Activated naive CD4-positive, alpha-beta T cell (primary cell): ENCODE results near the gene UXS1.

Experiments
- DNase-seq, 4 experiments: peaks; one replicate each; lab custom pipeline; 2025; lab: John Stamatoyannopoulos, UW

UXS1 gene

DNA sequence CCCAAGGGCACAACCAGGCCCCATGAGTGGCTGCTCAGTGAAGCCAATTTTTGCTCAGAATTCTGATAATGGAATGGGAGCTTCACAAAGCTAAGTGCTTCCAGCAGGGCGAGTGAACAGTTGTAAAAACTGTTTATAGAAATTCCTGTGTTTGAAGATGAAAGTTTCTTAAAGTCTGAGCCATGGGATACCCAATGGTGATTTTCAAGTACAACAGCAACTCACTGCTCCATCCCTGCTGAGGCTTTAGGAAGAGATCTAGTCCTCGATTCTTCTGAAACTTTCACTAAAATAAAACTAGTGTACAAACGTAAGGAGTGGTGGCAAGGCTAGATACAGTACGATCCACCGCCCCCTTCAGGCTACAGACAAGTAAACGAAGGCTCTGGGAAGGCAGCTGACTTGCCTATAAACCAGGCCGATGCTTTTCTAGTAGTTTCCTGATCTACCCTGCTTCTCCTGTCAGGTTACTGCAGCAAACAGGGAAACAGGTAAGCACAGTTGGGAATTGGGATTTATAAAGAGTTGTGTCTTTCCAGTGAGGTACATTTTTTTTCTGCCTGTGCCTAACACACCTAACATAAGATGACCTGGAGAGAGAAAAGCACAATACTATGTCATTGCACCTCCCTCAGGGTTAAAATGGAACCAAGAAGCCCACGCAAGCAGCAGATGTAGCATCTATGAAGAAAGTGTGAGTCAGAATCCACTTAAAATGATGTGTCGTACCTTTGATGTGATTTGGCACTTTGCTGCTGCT lies 108.7 kb downstream of the UXS1 start:
- DNase-seq = peak in 1 of 4 experiments; percentile 37

DNA sequence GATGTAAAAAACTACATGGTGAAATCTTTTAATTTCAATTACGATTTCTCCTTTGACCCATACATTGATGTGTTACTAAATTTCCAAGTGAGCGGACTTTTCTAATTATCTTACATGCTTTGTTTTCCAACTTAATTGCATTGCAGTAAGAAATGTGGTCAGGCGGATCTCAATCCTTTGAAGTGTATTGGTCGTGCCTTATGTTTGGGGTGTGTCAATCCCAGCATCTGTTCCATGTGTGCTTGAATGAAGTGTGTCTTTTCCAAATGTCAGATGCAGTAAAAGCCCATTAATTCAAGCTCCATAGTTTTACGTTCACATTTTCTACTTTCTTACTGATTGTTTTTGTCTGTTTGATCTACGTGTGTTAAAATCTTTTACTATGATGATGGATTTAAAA lies 113.1 kb downstream of the UXS1 start:
- DNase-seq = no peak

DNA sequence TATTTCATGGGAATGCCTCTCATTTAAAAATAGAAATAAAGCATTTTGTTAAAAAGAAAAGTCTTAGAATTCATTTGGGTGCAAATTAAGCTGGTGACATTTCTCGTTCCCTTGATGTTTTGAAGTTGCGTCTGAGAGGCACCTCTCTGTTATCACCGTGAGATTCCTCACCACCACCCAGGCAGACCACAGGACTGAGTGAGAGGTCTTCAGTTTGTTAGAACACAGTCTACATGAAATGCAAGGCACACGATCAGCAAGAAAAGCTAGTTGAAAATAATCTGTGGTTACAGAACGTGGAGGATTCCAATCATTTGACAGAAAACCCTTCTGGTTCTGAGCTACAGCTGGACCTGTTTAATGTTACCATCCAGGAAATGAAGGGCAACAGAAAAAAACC lies 116.0 kb downstream of the UXS1 start:
- DNase-seq = no peak

DNA sequence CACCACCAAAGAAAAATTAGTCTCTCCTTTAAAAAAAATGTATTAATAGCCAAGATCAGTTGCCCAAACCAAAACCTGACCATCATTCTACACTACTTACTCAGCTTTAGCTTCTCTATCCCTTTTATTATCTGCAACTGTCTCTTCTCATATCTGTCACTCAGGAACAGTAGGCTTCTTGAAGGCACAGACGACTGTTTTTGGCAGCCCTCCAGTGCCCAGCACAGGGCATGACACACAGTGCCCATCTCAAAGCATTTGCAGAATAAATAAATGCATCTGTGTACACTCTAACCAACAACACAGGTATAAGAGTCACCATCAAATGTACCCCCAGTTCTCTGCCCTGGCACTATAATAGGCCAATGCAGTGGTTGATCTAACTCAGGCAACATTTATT lies 117.2 kb downstream of the UXS1 start:
- DNase-seq = no peak

DNA sequence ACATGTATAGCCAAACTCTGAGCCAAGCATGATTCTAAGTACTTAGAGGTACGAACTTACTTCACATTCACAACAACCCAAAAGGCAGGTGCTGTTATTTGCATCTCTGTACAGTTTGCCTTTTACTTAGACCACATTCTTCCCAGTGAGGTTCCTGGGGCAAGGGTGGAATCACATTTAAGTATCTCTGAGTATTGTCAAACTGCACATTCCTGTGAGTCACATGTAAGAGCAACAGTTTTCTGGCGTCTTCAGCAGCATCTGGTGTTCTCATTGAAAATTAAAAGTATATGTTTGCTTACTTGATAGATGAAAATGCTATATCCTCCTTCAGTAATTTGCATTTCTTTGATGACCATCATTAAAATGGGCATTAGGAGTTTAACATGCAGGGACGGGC lies 119.1 kb downstream of the UXS1 start:
- DNase-seq = no peak

DNA sequence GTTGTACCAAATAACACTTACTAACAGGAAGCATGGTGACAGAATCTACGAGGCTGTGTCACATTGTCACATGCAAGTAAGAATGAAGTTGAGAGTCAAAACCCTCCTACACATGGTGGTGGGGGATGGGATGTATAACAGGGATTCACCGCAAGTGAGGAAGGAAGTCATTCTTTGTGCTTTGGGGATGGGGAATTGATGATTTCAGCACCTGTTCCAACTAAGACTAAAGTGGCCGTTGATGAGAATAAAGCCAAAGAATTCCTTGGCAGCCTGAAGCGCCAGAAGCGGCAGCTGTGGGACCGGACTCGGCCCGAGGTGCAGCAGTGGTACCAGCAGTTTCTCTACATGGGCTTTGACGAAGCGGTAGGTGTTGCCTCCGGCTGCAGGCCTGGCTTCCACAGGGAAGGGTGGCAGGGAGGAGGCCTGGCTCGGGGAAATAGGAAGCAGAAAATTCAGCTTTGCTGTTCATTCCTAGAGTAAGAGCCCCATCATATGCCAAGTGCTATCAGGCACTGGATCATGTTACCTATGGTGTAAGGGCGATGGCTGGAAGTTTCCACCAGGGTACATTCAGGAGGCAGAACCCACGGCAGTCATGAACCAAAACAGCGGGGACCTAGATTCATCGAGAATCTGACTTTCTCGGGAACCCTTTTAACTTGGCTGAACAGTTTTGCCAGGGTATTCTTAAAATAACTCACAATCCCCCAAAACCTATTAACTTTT lies 120.3 kb downstream of the UXS1 start:
- no peak for DNase-seq

DNA sequence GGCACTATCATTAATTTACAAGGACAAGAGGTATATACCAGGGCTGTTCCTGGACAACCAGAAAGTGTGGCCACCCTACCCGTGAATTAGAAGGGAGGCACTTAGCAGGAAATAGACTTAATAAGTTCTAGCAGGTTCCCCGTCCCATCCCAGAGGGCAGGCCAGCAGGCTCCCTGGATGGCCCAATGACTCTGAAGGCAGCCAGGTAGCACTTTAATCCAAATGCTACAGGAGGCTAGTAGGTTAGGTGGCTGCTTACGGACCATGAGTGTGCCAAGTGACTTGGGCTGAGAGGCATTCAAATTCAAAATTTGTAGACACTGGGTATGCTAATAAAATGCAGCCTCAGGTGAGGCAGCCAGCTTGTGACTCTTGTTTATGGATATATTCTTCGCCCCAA lies 123.9 kb downstream of the UXS1 start:
- no peak for DNase-seq

DNA sequence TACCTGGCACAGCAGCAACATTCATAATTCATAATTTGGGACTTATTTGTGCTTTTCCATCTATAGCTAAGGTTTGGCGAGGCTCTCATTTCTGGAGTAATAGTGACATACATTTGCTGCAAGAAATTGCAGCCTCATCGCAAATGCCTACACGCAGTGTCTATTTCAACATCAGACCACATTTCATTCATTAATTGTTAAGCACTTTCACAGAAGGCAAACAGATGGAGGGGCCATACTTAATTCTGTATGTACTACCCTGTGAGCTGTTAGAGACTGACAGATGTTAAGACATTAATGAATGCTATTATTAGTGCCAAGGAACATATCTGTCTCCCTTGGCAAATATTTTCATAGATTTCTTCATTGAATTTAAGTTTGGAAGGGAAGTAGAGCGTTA lies 125.7 kb downstream of the UXS1 start:
- no peak for DNase-seq

DNA sequence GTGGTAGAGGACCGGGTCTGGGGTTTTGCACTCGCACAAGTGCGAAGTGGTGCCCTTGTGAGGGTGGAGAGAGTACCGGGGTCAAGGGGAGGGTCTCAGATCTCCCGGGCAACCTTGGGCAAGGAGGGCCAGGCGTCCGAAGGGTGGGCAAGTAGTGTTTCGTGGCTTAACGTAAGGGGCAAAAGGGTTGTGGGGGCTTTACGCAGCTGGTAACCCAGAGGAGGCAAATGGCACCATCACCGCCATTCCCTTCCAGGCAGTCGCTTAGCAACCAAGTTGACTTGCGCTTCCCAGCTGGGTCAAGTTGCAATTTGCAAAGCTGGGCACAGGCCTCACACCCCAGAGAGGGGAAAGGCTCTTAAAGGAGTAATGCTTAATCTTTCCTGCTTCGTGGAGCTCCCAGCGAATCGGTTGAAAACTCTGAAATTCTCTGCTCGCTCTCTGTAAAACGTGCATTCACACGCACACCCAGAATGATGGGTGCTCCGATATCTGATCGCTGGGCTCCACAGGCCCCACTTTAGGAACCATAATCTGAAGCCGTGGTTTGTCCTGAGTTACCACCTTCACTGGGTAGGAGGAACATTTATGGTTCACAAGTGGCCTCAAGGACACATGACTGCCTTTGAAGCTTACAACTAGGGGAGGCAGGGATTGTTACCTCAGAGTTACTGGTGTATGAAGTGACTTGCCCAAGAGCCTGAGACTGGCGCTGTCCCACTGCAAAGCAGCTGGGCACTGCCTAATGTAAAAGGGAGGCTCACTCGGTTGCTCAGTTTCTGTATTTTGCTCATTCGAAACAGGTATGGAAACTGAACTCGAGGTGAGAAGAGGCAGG lies 127.9 kb downstream of the UXS1 start:
- DNase-seq = no peak

DNA sequence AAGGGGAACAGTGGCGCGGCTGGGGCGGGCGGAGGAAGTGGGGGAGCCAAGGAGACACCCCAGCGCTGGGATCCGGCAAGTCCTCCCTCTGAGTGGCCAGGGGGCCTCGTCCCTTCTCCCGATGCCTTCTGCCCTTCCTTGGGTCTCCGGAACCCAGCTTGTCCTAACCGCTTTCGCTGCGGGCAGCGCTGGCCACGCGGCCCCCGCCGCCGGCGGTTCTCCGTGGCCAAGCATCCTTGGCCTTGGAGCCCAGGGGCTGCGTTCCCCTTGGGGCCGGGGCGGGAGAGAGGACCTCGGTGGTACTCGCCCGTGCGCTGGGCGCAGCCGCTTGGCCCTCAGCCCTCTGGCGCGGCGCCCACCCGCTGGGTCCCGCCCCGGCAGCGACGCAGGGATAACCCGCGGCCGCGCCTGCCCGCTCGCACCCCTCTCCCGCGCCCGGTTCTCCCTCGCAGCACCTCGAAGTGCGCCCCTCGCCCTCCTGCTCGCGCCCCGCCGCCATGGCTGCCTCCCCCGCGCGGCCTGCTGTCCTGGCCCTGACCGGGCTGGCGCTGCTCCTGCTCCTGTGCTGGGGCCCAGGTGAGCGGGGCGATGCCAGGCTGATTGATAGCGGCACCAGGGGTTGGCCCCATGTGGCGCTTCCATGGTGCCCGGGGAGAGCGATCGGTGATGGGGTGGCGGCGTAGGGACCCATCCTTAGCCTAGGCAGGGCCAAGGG lies 128.7 kb downstream of the UXS1 start:
- peak in 1 of 4 experiments; percentile 33 for DNase-seq

DNA sequence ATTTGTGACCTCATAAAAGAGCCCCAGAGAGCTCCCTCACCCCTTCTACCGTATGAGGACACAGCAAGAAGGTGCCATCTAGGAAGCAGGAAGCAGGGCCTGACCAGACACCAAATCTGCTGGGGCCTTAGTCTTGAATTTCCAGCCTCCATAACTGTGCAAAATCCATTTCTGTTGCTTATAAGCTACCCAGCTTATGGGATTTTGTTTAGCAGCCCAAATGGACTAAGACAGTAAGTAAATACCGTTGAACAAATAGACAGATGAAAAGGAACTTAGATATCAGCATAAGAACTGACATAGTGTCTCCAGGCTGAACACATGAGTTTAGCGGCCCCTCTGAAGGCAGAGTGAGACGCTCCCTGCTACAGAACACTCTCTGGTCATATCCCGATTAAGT lies 130.9 kb downstream of the UXS1 start:
- DNase-seq = no peak

DNA sequence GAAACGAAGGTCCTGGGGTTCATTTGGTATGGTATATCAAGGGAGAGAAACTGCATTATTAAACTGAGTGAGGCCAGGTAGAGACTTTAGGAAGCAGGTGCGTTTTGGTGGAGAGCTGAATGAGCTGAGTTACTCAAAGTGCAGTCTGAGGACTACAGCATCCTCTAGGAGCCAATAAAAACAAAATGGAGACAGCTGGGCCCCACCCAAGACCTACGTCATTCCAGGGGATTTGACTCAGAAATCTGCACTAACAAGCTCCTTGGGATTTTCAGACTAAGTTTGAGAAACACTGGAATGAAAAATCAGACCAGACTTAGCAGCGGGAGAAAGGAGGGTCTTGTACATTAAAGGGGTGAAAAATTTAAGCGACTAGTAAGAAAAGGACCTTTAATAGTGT lies 131.5 kb downstream of the UXS1 start:
- DNase-seq = no peak

DNA sequence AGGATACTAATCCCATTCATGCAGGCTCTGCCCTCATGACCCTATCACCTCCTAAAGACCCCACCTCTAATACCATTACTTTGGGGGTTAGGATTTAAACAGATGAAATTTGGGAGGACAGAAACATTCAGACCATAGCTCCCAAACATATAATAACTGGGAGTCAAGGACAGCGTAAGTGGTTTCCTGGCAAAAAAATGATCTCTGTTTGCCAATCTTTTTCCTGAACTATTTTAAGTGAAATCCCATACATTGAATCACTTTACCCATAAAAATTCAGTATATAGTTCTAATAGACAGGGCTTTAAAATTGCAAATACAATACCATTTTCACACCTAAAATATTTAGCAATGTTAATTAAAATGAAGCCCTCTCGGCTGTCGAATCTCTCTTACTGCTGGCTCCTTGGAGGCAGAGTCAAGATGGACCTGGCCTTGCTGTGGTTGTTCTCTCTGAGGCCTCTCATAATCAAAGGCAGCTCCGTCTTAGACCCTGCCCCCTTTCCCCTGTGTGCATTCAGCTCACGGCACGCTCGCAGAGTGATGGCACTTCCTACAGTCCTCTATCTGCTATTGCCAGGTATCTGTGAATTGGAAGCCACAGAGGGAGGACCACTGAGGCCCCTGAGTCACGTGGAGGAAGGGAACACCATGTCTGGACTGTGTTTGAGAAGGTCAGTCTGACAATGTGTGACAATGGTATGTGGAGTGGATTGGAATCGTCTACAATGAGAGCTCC lies 132.3 kb downstream of the UXS1 start:
- no peak for DNase-seq

DNA sequence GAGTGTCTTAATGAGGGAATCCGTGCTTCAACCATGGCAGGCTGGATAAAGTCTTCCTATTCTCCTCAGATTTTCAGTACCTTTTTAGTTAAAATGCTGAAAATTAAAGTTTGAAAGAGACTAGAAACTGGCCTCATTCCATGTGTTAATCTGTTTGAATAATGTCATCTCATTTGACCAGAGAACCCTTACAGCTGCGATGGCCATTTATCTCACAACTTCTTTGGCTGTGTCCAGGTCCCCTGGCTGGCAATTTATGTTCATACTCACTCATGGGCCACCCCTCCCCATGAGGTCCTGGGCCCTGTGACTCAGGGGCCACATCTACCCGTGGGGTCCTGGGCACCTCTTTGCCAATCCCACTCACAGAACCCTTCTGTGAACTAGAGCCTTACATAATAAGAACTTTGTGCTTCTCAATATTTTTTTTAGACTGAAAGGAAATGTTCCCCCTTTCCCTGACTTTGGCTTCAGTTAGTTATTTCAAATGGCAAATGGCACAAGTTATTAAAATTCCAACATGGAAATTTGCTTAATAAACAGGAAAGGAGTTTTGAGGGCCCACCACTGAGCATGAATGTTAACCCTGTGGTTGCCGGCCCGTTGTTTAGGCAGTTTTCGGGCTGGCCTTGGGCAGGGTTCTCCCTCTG lies 134.6 kb downstream of the UXS1 start:
- DNase-seq = no peak

DNA sequence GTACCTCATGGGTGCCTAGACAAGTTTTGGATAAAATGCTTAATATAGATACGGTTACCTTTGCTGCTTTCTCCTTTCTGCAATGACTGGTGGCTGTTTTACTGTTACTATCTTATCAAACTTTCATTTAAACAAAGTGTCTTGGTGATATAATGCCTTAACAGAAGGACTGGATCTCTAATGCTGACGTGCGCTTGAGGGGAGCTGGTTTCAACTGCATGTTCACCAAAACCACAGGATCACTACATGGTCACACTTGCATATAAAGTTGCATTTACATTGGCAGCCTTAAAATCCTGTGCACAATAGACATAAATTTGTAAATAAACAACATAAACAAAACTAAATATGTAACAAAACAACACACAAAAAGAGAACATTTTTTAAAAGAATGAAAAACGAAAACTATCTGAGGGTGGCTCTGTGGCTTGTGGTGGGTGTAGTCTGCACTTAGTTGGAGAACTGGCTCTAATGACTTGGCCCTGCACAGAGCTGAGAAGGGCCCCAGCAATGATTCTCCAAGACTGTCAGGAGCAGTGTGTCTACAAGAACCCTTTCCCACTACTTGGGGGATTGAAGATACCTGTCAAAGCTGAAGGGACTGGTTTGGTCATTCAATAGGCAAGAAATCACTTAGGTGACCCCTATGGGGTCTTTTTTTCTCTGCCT lies 135.5 kb downstream of the UXS1 start:
- DNase-seq = no peak

DNA sequence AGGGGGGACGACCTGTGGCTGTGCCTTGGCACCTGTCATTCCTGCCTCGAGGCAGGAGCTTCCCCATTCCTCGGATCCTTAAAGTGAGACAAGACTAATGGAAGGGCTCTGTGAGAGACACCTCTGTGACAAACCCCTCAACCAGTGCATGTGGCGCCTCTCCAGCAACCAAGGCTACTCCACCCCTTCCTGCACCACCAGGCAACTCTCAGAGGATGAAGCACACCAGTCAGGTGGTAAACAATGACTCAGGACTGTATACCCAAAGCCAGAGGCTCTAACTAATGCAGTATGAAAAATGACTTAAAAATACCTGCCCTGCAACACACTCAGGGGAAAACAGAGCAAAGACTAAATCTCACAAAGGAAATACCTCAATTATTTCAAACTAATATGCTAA lies 136.9 kb downstream of the UXS1 start:
- peak in 2 of 4 experiments; percentile 15 to 46 for DNase-seq

DNA sequence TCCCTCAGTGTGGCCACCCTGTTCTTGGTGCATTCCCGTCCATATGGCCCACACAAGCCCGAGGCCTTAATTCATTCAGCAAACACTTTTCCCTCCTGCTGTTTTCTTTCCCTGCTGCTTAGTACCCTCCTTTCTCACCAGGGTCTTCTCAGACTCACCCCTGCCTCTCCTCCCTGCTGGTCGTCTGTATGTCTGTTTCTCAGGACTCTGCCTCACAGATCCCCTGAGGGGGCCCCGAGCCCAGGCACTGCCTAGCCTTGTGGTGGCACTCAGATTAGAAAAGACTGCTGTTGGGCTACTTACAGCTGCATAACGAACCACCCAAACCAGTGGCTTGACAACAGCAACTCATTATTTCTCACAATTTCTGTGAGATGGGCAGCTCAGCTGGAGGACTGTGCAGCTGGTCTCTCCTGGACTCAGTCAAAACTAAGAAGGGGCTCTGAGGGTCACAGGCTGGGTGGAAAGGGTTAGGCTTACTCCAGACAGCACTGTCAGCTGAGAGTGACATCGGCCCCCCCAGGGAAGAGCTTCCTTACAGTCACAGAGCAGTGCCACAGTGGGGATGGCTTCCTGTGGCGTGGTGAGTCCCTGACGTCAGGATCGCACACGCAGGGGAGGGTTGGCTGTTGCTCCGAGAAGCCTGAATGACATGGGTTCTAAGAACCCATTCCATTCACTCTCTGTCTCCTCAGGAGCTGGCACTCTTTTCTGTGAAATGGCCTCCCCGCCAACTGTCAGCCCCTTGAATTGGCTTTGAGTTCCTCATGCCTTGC lies 139.0 kb downstream of the UXS1 start:
- peak in 1 of 4 experiments; percentile 17 for DNase-seq

DNA sequence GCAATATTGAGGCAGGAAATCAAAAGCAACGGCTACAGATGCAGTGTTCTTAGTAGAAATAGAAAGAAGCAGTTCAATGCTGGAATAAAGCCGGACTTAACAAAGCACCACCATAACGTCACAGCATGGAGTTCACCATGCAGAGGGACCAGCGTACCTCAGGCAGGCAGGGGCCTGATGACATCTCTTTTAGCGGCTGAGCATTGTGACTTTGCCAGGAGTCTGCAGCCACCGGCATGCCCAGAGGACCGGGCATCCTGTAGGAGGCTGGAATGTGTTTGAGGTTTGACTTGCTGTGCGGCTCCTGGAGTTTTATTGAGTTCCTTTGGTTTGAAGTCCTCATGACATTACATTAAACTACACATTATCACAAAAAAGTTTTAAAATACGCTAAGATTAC lies 139.8 kb downstream of the UXS1 start:
- no peak for DNase-seq

DNA sequence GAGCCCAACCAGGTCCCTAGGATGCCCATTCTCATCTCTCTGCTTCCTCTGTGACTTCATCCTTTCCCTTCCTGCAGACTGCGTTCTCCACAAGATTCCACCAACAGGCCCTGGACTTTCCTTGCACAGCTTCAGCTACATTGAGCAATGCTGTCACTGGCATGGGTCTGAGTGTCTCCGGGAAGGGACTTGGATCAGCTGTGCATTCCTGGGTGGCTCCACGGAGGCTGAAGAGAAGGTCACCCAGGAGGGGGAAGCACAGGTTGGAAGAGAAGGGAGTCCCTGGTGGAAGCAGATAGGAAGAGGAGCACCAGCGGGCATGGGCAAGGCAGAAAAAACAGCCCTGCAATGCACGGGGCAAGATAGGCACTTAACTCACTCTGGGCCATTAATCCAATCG lies 140.5 kb downstream of the UXS1 start:
- no peak for DNase-seq

DNA sequence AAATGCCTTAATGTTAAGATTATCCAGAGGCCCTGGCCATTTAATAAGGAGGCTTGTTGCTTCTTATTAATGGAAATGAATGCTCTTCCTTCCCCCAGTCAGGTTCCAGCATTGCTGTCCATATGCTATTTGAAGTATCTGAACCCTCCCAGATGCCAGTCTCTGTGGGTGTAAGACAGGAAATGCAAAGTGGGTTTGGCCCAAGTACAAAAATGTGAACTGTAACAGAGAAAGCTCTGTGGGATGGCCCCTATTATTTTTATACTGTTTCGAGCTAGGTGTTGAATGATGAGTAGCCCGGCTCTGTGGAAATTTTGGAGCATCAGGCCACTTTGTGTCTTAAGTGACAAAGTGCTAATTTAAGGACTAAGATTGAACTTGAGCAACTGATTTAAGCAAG lies 141.0 kb downstream of the UXS1 start:
- no peak for DNase-seq
